Activated B cell treated with CpG ODN at 0.5 μM for 24 hours (primary cell): Measurements from ENCODE around the gene SUFU. TPM values are rescaled to one million over a fixed set of nuclear protein-coding genes. Genes with fewer than 3 reads are reported as not detected.

Experiments used
- ATAC-seq: fragments of 200-7000 bp; cut with Tn5 transposase; one replicate; pipeline ENCODE4 v1.10.0; 2021; ENCODE audit warnings: low read depth, mild to moderate bottlenecking, moderate library complexity
- CTCF ChIA-PET: fragments of 350-600 bp; sonication (Branson Sonifier 250); formaldehyde crosslinking; loops from one replicate; lab custom pipeline; 2021; ENCODE audit warnings: antibody characterized with exemption; lab: Charles Lee
- POLR2A ChIA-PET: fragments of 350-600 bp; sonication (Branson Sonifier 250); formaldehyde crosslinking; loops from one replicate; lab custom pipeline; 2021; ENCODE audit warnings: antibody characterized with exemption; lab: Charles Lee
- DNase-seq: peaks from one replicate; pipeline ENCODE4 v3.0.0; 2022
- H3K27ac Mint-ChIP-seq: one replicate; pipeline ENCODE4 v1.8.0; 2020; ENCODE audit warnings: mixed read lengths
- H3K27me3 Mint-ChIP-seq: one replicate; pipeline ENCODE4 v1.8.0; 2021; ENCODE audit warnings: mixed read lengths
- H3K36me3 Mint-ChIP-seq: one replicate; pipeline ENCODE4 v1.8.0; 2021; ENCODE audit warnings: low read depth, mixed read lengths
- H3K4me1 Mint-ChIP-seq: one replicate; pipeline ENCODE4 v1.8.0; 2021; ENCODE audit warnings: mixed read lengths
- H3K4me3 Mint-ChIP-seq: one replicate; pipeline ENCODE4 v1.8.0; 2020; ENCODE audit warnings: mild to moderate bottlenecking, mixed read lengths
- H3K9me3 Mint-ChIP-seq: one replicate; pipeline ENCODE4 v1.8.0; 2020; ENCODE audit warnings: mixed read lengths
- CTCF ChIP-seq: fragments of 200-600 bp; IDR thresholded peaks from one replicate; pipeline ENCODE4 v1.8.0; 2022; ENCODE audit warnings: antibody characterized with exemption, mild to moderate bottlenecking
- intact Hi-C: fragments of 100-400 bp; cut with micrococcal nuclease; formaldehyde crosslinking; loops from one replicate; pipeline ENCODE4 v1.15.1; 2024
- total RNA-seq: library from RNA; stranded (reverse); gene quantifications from 2 replicates; pipeline ENCODE4 v1.2.3, GENCODE V29; 2022

The SUFU gene
- total RNA-seq, 1 donor from 2014 or later = 7.4 TPM

GRCh38 chr10:102565793-102566192 is 62.0 kb downstream of the SUFU start:
- DNase-seq (no peak), ATAC-seq (no peak)
- no peak for TF ChIP-seq CTCF
- Mint-ChIP-seq H3K27me3 (no peaks in the 10 kb centered on the region), H3K4me3 (no peak overlapping the region), H3K4me1 (peaks cover 2% of the 10 kb centered on the region), H3K9me3 (no peaks in the 10 kb centered on the region), H3K27ac (no peak overlapping the region), H3K36me3 (peaks cover 9% of the 10 kb centered on the region)
- CTCF ChIA-PET = no interaction called here
- intact Hi-C loops = no loop called here
- POLR2A ChIA-PET = no interaction called here

- Mint-ChIP-seq H3K9me3 (no peaks in the 10 kb centered on the region), H3K4me3 (no peak overlapping the region), H3K4me1 (no peaks in the 10 kb centered on the region), H3K36me3 (no peaks in the 10 kb centered on the region), H3K27me3 (no peaks in the 10 kb centered on the region), H3K27ac (no peak overlapping the region)
- ChIA-PET POLR2A (interaction anchor here (0.5 to 0.6 kb wide), 2 partner anchors 12 to 217 kb away, joined by 3 to 4 read pairs; no protein-coding TSS in a partner anchor), CTCF (interaction anchor here (0.9 to 1.6 kb wide), 3 partner anchors 75 to 349 kb away, joined by 3 to 5 read pairs (median 5); partner anchors contain the start of gene SUFU)
- intact Hi-C loops = no loop called here
- ATAC-seq (no peak), DNase-seq (no peak)
- no peak for TF ChIP-seq CTCF
Measured at GRCh38 chr10:102578782-102579181, 75.0 kb downstream of the SUFU start.

- TF ChIP-seq CTCF = no peak
- CTCF ChIA-PET = interaction anchor here (0.9 to 1.6 kb wide), 4 partner anchors 76 to 349 kb away, joined by 3 to 5 read pairs (median 4); partner anchors contain the start of gene SUFU
- H3K4me3 Mint-ChIP-seq = no peak overlapping the region
- no peak overlapping the region for H3K27ac Mint-ChIP-seq
- DNase-seq = no peak
- intact Hi-C loops = no loop called here
- POLR2A ChIA-PET = interaction anchor here (0.5 to 0.6 kb wide), 2 partner anchors 12 to 217 kb away, joined by 3 to 4 read pairs; no protein-coding TSS in a partner anchor
- H3K27me3 Mint-ChIP-seq = no peaks in the 10 kb centered on the region
- ATAC-seq = no peak
- no peaks in the 10 kb centered on the region for H3K9me3 Mint-ChIP-seq
- no peaks in the 10 kb centered on the region for H3K36me3 Mint-ChIP-seq
- H3K4me1 Mint-ChIP-seq = no peaks in the 10 kb centered on the region
Measured at GRCh38 chr10:102579328-102579727, 75.6 kb downstream of the SUFU start.

- intact Hi-C loops = no loop called here
- CTCF ChIA-PET = interaction anchor here (1.0 kb wide), 1 partner anchor 227 kb away, joined by 3 read pairs; no protein-coding TSS in a partner anchor
- TF ChIP-seq CTCF = no peak
- POLR2A ChIA-PET = no interaction called here
- ATAC-seq (no peak), DNase-seq (no peak)
- no peaks in the 10 kb centered on the region for H3K27me3 Mint-ChIP-seq
- no peak overlapping the region for H3K27ac Mint-ChIP-seq
- no peaks in the 10 kb centered on the region for H3K9me3 Mint-ChIP-seq
- no peak overlapping the region for H3K4me3 Mint-ChIP-seq
- no peaks in the 10 kb centered on the region for H3K4me1 Mint-ChIP-seq
- H3K36me3 Mint-ChIP-seq = no peaks in the 10 kb centered on the region
Measured at GRCh38 chr10:102580230-102580629, 76.5 kb downstream of the SUFU start.

GRCh38 chr10:102581401-102581800 is 77.6 kb downstream of the SUFU start:
- DNase-seq (no peak), ATAC-seq (no peak)
- intact Hi-C loops = no loop called here
- TF ChIP-seq CTCF = no peak
- H3K4me3 Mint-ChIP-seq = no peak overlapping the region
- POLR2A ChIA-PET = no interaction called here
- no peaks in the 10 kb centered on the region for H3K4me1 Mint-ChIP-seq
- H3K27ac Mint-ChIP-seq = no peak overlapping the region
- no peaks in the 10 kb centered on the region for H3K36me3 Mint-ChIP-seq
- CTCF ChIA-PET = interaction anchor here (3.3 to 4.0 kb wide), 2 partner anchors 102 to 351 kb away, joined by 33 to 55 read pairs; no protein-coding TSS in a partner anchor
- no peaks in the 10 kb centered on the region for H3K27me3 Mint-ChIP-seq
- no peaks in the 10 kb centered on the region for H3K9me3 Mint-ChIP-seq
